HK-2 (cell line): Measurements from ENCODE around the gene PDZD2.
"Not testable (repeated sequence)": the region's sequence is repeated elsewhere in the genome, so short reads cannot be mapped to it uniquely, and the experiment has no call there.

Experiments used
- DNase-seq: peaks from one replicate; pipeline ENCODE4 v3.0.0-alpha.2; 2018; ENCODE audit not compliant: unreplicated experiment

The PDZD2 gene

GRCh38 chr5:32040181-32040695 lies 401.3 kb downstream of the PDZD2 start:
- DNase-seq, result not testable (repeated sequence)

GRCh38 chr5:32042551-32042961 lies 403.6 kb downstream of the PDZD2 start:
- no peak for DNase-seq

- no peak for DNase-seq
These were observed 404.2 kb downstream of the PDZD2 start for GRCh38 chr5:32043105-32043504.

- DNase-seq, result no peak
These were observed 405.5 kb downstream of the PDZD2 start for GRCh38 chr5:32044434-32044833.

GRCh38 chr5:32044939-32045338 lies 406.0 kb downstream of the PDZD2 start:
- no peak for DNase-seq

- no peak for DNase-seq
These were observed 408.1 kb downstream of the PDZD2 start for GRCh38 chr5:32047056-32047455.

GRCh38 chr5:32051796-32052195 lies 412.9 kb downstream of the PDZD2 start:
- DNase-seq, result no peak

- no peak for DNase-seq
These were observed 417.2 kb downstream of the PDZD2 start for GRCh38 chr5:32055891-32056866.

GRCh38 chr5:32057187-32058096 lies 418.5 kb downstream of the PDZD2 start:
- no peak for DNase-seq

- DNase-seq, result no peak
These were observed 419.2 kb downstream of the PDZD2 start for GRCh38 chr5:32058101-32058500.

GRCh38 chr5:32058997-32059396 lies 420.1 kb downstream of the PDZD2 start:
- DNase-seq, result no peak

GRCh38 chr5:32059761-32060530 lies 421.0 kb downstream of the PDZD2 start:
- DNase-seq, result no peak

GRCh38 chr5:32061236-32061635 lies 422.3 kb downstream of the PDZD2 start:
- DNase-seq, result no peak

GRCh38 chr5:32066448-32066847 lies 427.5 kb downstream of the PDZD2 start:
- no peak for DNase-seq

- no peak for DNase-seq
These were observed 429.0 kb downstream of the PDZD2 start for GRCh38 chr5:32067774-32068470.

GRCh38 chr5:32068561-32068960 lies 429.6 kb downstream of the PDZD2 start:
- DNase-seq, result no peak

- no peak for DNase-seq
These were observed 430.5 kb downstream of the PDZD2 start for GRCh38 chr5:32069396-32069795.

GRCh38 chr5:32071351-32071944 lies 432.5 kb downstream of the PDZD2 start:
- DNase-seq, result no peak

GRCh38 chr5:32072054-32072453 lies 433.1 kb downstream of the PDZD2 start:
- DNase-seq, result no peak

- peak; percentile 8 for DNase-seq
These were observed 435.5 kb downstream of the PDZD2 start for GRCh38 chr5:32074401-32074800.
